HepG2 (cell line): ENCODE measurements around the gene TAF6. TPM values are rescaled to one million over a fixed set of nuclear protein-coding genes. Genes with fewer than 3 reads are reported as not detected.
A peak's percentile ranks its signal among the peaks of the same experiment; 100 is the strongest.

Source experiments
- ATAC-seq: fragments of 200-7000 bp; cut with Tn5 transposase; 3 replicates; pipeline ENCODE4 v1.9.1; 2020; ENCODE audit warnings: mild to moderate bottlenecking, moderate library complexity
- BruUV-seq: library from RNA; stranded (reverse); fragments of 400-500 nt; replicated peaks from 2 replicates; lab custom pipeline; 2021; lab: Mats Ljungman, UMichigan
- CTCF ChIA-PET: fragments of 300-600 bp; formaldehyde crosslinking; extraction: SDS; loops from one replicate; lab custom pipeline; 2021; ENCODE audit warnings: low total read pairs, inconsistent platforms, low intra/inter-chr PET ratio; lab: Yijun Ruan, JAX
- POLR2A ChIA-PET: fragments of 350-600 bp; sonication (Branson Sonifier 250); formaldehyde crosslinking; loops from one replicate; lab custom pipeline; 2020; ENCODE audit warnings: antibody characterized with exemption, inconsistent platforms; lab: Yijun Ruan, JAX
- DNase-seq: peaks from one replicate; pipeline ENCODE4 v3.0.0-alpha.2; 2015; ENCODE audit warnings: low spot score
- FAIRE-seq: peaks from 3 replicates; lab custom pipeline; 2011; peaks lifted over from hg19 to GRCh38; lab: Jason Lieb, UNC
- H2AFZ ChIP-seq: one replicate; pipeline ENCODE4 v1.6.1; 2011; ENCODE audit warnings: low read length, inconsistent platforms
- H3K27ac ChIP-seq: fragments of 300-600 bp; 3 replicates; pipeline ENCODE4 v1.8.0; 2011; ENCODE audit warnings: mixed run types, mild to moderate bottlenecking, mixed read lengths, low read length, inconsistent platforms; ENCODE audit not compliant: insufficient read depth; ENCODE audit errors: extremely low read length
- H3K27me3 ChIP-seq, 2 experiments: fragments of 200-600 bp in 1 of 2; 2 replicates in 1 of 2; 3 replicates in 1 of 2; pipeline versions ENCODE4 v1.6.0 to v1.8.0; 2011; ENCODE audit warnings: low read length in 2 of 2, mild to moderate bottlenecking in 2 of 2, moderate library complexity in 2 of 2, inconsistent platforms in 1 of 2; ENCODE audit not compliant: insufficient read depth in 2 of 2, control insufficient read depth in 1 of 2
- H3K36me3 ChIP-seq, 2 experiments: fragments of 200-600 bp in 1 of 2; replicated peaks in 1 of 2; 2 replicates in 1 of 2; 3 replicates in 1 of 2; pipeline versions ENCODE4 v1.5.1 to v1.8.0; 2011; ENCODE audit warnings: low read length in 2 of 2, inconsistent platforms in 1 of 2; ENCODE audit not compliant: insufficient read depth in 2 of 2, control insufficient read depth in 1 of 2
- H3K4me1 ChIP-seq: 2 replicates; pipeline ENCODE4 v1.5.1; 2012; ENCODE audit warnings: low read length, inconsistent platforms; ENCODE audit not compliant: insufficient read depth
- H3K4me2 ChIP-seq: 2 replicates; pipeline ENCODE4 v1.6.0; 2011; ENCODE audit warnings: low read depth, low read length, inconsistent platforms
- H3K4me3 ChIP-seq, 3 experiments: fragments of 200-600 bp in 1 of 3; sonication (generic), shearing (Covaris generic) in 1 of 3; replicated peaks in 1 of 3; 2 replicates each; pipeline ENCODE4 v1.5.1; 2011 to 2016; ENCODE audit warnings: low read length in 3 of 3, inconsistent platforms in 2 of 3, low read depth in 2 of 3, mild to moderate bottlenecking in 2 of 3, control low read depth in 1 of 3, mixed read lengths in 1 of 3; ENCODE audit not compliant: insufficient read depth in 1 of 3
- H3K79me2 ChIP-seq: one replicate; pipeline ENCODE4 v1.6.1; 2011; ENCODE audit warnings: low read length, inconsistent platforms; ENCODE audit not compliant: insufficient read depth
- H3K9ac ChIP-seq: 2 replicates; pipeline ENCODE4 v1.6.0; 2011; ENCODE audit warnings: mild to moderate bottlenecking, low read depth, low read length, inconsistent platforms; ENCODE audit not compliant: insufficient read depth
- H3K9me3 ChIP-seq: 2 replicates; pipeline ENCODE4 v1.5.1; 2012; ENCODE audit warnings: mild to moderate bottlenecking, low read length
- H4K20me1 ChIP-seq: 2 replicates; pipeline ENCODE4 v1.6.0; 2011; ENCODE audit warnings: inconsistent platforms, mild to moderate bottlenecking, low read length, moderate library complexity; ENCODE audit not compliant: insufficient read depth
- ELF1 ChIP-seq: sonication (generic); formaldehyde crosslinking; IDR thresholded peaks from 2 replicates; pipeline ENCODE4 v1.4.0; 2020; ENCODE audit warnings: missing genetic modification reagents
- ETS1 ChIP-seq: sonication (generic); formaldehyde crosslinking; IDR thresholded peaks from 2 replicates; pipeline ENCODE4 v1.4.0; 2020; ENCODE audit warnings: missing genetic modification reagents
- MYNN ChIP-seq: sonication (generic); formaldehyde crosslinking; IDR thresholded peaks from 2 replicates; pipeline ENCODE4 v1.4.0; 2020; ENCODE audit warnings: mild to moderate bottlenecking, low read depth, missing genetic modification reagents
- POLR2A ChIP-seq, 2 experiments: IDR thresholded peaks; 2 replicates each; pipeline ENCODE4 v1.6.1; 2011; ENCODE audit warnings: low read depth in 2 of 2, low read length in 2 of 2, mild to moderate bottlenecking in 1 of 2, moderate library complexity in 1 of 2; ENCODE audit not compliant: insufficient read depth in 1 of 2
- RARG ChIP-seq: sonication (generic); formaldehyde crosslinking; IDR thresholded peaks from 2 replicates; pipeline ENCODE4 v1.4.0; 2020; ENCODE audit warnings: low read depth, mild to moderate bottlenecking, missing genetic modification reagents
- RBAK ChIP-seq: sonication (generic); formaldehyde crosslinking; IDR thresholded peaks from 2 replicates; pipeline ENCODE4 v1.5.1; 2020; ENCODE audit warnings: mild to moderate bottlenecking, missing genetic modification reagents
- ZNF816 ChIP-seq: sonication (generic); formaldehyde crosslinking; IDR thresholded peaks from 2 replicates; pipeline ENCODE4 v1.8.0; 2022; ENCODE audit warnings: missing genetic modification reagents, mild to moderate bottlenecking, borderline replicate concordance
- WGBS: methylation state at CpG from one replicate; pipeline ENCODE4 v1.1.6; 2017; ENCODE audit warnings: low lambda C conversion rate; 5-methylcytosine and 5-hydroxymethylcytosine counted together
- in situ Hi-C: cut with HindIII; loops from 2 replicates; pipeline ENCODE4 v1.10.0; 2017; ENCODE audit warnings: low pct_unique_long_range_greater_than_20kb; ENCODE audit not compliant: extremely low pct_ligation_motif_present
- intact Hi-C: fragments of 100-400 bp; cut with micrococcal nuclease; formaldehyde crosslinking; loops from one replicate; pipeline ENCODE4 v1.10.0; 2022; ENCODE audit not compliant: unreplicated experiment
- polyA plus RNA-seq, 8 experiments: library from polyadenylated mRNA; depleted of rRNA in 3 of 8; stranded (reverse) in 7 of 8; unstranded in 1 of 8; fragments of >200 nt; fragmentation: Illumina TruSeq in 4 of 8; extraction: Trizol in 4 of 8; gene quantifications; 2 replicates each; pipeline versions ENCODE4 v1.2.1 to v1.2.3, GENCODE V29; 2011 to 2016; ENCODE audit warnings: low read depth in 4 of 8, missing spikeins in 1 of 8, mixed read lengths in 1 of 8; ENCODE audit not compliant: insufficient read depth in 1 of 8
- total RNA-seq, 5 experiments: library from RNA; depleted of rRNA; stranded (reverse); fragments of >200 nt; fragmentation: Illumina TruSeq; extraction: Trizol; gene quantifications; 2 replicates each; pipeline ENCODE4 v1.2.3, GENCODE V29; 2016; ENCODE audit warnings: low read depth in 1 of 5
- TF ChIP-seq, protein P1 (sequence below): sonication (generic); formaldehyde crosslinking; IDR thresholded peaks from 2 replicates; pipeline ENCODE4 v1.5.1; 2020; ENCODE audit warnings: mild to moderate bottlenecking, missing genetic modification reagents, moderate library complexity
- TF ChIP-seq, protein P2 (sequence below): sonication (generic); formaldehyde crosslinking; IDR thresholded peaks from 2 replicates; pipeline ENCODE4 v1.5.0; 2020; ENCODE audit warnings: mild to moderate bottlenecking, missing genetic modification reagents, borderline replicate concordance

The TAF6 gene
- total and polyA plus RNA-seq, 2 of the 13 experiments (the other 11 are each of a cell fraction or from before 2014, with no cell fraction given): 12.9 to 18.8 TPM

GRCh38 chr7:100091411-100092181 is 27.6 kb downstream of the TAF6 start (continued):
- TF ChIP-seq, protein P1, sequence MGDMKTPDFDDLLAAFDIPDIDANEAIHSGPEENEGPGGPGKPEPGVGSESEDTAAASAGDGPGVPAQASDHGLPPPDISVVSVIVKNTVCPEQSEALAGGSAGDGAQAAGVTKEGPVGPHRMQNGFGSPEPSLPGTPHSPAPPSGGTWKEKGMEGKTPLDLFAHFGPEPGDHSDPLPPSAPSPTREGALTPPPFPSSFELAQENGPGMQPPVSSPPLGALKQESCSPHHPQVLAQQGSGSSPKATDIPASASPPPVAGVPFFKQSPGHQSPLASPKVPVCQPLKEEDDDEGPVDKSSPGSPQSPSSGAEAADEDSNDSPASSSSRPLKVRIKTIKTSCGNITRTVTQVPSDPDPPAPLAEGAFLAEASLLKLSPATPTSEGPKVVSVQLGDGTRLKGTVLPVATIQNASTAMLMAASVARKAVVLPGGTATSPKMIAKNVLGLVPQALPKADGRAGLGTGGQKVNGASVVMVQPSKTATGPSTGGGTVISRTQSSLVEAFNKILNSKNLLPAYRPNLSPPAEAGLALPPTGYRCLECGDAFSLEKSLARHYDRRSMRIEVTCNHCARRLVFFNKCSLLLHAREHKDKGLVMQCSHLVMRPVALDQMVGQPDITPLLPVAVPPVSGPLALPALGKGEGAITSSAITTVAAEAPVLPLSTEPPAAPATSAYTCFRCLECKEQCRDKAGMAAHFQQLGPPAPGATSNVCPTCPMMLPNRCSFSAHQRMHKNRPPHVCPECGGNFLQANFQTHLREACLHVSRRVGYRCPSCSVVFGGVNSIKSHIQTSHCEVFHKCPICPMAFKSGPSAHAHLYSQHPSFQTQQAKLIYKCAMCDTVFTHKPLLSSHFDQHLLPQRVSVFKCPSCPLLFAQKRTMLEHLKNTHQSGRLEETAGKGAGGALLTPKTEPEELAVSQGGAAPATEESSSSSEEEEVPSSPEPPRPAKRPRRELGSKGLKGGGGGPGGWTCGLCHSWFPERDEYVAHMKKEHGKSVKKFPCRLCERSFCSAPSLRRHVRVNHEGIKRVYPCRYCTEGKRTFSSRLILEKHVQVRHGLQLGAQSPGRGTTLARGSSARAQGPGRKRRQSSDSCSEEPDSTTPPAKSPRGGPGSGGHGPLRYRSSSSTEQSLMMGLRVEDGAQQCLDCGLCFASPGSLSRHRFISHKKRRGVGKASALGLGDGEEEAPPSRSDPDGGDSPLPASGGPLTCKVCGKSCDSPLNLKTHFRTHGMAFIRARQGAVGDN (CRISPR knock-in tag): 0 out of 2 replicates have a peak, but pooled peaks have one; percentile 23

DNA sequence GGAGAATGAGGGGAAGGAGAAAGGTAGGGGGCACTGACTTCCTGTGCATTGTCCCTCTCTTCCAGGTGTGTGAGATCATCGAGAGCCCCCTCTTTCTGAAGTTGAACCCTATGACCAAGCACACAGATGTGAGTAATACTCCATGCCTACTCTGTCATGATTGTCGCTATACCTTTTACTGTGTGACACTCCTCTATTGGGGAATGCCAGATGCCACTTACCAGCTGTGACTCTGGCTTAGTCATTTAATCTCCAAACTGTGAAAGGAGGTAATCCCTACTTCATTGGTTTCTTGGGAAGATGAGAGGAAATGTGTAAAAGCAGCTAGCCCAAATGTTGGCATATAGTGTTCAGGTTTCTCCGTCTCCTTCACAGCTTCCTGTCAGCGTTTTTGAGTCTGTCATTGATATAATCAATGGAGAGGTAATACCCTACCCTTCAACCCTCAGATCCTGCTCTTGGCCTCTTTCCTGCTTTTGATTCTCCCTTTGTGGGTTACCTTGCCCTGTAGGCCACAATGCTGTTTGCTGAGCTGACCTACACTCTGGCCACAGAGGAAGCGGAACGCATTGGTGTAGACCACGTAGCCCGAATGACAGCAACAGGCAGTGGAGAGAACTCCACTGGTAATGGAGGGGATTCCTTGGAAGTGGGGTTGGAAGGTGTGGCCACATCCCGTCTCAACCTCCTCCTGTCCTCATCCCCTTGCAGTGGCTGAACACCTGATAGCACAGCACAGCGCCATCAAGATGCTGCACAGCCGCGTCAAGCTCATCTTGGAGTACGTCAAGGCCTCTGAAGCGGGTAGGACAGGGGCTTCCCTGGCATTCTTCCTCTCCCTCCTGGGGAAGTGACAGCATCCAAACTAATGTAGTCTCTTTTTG is 28.4 kb downstream of the TAF6 start:
- CTCF ChIA-PET: no interaction called here
- Histone ChIP-seq H3K27me3 (no peaks in the 10 kb centered on the region; a peak in 1 of 5 replicates), H3K36me3 (peaks cover 35 to 56% of the 10 kb centered on the region in 2 experiments), H3K9me3 (no peaks in the 10 kb centered on the region), H3K4me2 (no peak overlapping the region), H3K4me1 (peaks cover 38% of the 10 kb centered on the region), H2AFZ (no peak overlapping the region), H4K20me1 (no peaks in the 10 kb centered on the region), H3K4me3 (no peak overlapping the region), H3K9ac (no peak overlapping the region), H3K27ac (no peak overlapping the region), H3K79me2 (peaks cover 10% of the 10 kb centered on the region)
- BruUV-seq: TSS peak; percentile 55
- intact Hi-C loops: no loop called here
- WGBS: 95% methylated on average over 9 of the region's 14 CpGs
- in situ Hi-C loops: no loop called here
- DNase-seq (no peak), FAIRE-seq (no peak), ATAC-seq (peak; percentile 6; the same call in 2 of the 3 replicates)
- POLR2A ChIA-PET: interaction anchor here (0.7 to 4.3 kb wide), 2 partner anchors 10 to 30 kb away, joined by 4 to 33 read pairs; partner anchors contain the start of genes AP4M1 and MCM7
- TF ChIP-seq, protein P2, sequence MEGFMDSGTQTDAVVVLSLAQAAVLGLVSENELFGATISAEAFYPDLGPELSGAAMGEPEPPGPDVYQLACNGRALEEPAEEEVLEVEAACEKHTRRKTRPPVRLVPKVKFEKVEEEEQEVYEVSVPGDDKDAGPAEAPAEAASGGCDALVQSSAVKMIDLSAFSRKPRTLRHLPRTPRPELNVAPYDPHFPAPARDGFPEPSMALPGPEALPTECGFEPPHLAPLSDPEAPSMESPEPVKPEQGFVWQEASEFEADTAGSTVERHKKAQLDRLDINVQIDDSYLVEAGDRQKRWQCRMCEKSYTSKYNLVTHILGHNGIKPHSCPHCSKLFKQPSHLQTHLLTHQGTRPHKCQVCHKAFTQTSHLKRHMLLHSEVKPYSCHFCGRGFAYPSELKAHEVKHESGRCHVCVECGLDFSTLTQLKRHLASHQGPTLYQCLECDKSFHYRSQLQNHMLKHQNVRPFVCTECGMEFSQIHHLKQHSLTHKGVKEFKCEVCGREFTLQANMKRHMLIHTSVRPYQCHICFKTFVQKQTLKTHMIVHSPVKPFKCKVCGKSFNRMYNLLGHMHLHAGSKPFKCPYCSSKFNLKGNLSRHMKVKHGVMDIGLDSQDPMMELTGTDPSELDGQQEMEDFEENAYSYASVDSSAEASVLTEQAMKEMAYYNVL (CRISPR knock-in tag): no peak
- TF ChIP-seq ELF1 (CRISPR knock-in tag) (no peak), ETS1 (CRISPR knock-in tag) (no peak), RBAK (CRISPR knock-in tag) (no peak), MYNN (CRISPR knock-in tag) (no peak), RARG (CRISPR knock-in tag) (no peak), POLR2A (IDR thresholded peaks at IDR 0.05; ENCODE audit: insufficient read depth in 1 of 2, low read depth in 2 of 2, low read length in 2 of 2) (peak in 1 of 2 experiments; percentile 10; a peak in 2 of 4 replicates), ZNF816 (CRISPR knock-in tag) (no peak)
